Measurements from ENCODE around the gene KSR2.
"Not testable (repeated sequence)": the region's sequence is repeated elsewhere in the genome, so short reads cannot be mapped to it uniquely, and the experiment has no call there.

KSR2 gene

DNA sequence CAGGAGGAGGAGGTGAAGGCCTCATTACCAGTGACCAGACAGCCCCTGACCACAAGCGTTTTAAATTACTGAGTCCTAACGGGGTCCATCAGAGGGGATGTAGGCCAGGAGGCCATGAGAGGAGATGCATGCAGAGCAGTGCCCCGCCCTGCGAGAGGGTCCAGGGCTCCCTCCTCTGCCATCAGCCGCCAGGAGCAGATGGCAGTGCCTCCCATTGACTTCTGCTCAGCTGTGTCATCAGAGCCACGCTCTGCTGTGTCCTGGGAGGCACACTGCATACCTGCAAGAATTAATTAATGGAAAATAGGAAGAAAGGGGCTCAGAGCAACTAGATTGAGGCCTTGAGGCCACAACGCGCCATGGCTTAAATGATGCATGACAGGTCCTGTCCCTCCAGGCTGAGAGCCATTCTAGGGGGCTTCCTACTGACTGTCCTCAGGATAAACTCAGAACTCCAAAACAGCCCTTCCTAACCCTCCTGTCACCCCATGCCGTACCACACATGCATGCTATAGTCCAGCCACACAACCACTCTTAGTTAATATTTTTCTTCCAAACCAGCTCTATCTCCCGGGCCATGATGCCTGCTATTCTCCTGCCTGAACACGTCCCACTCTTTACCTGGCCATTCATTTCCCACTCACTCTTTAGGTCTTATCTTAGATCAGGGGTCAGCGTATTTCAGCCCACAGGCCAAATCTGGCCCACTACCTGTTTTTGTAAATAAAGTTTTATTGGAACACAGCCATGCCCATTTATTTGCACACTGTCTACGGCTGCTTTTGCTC, 235.8 kb downstream of the KSR2 start:
- no peaks in the 10 kb centered on the region for H3K79me1 ChIP-seq (ENCODE audit: low read length)
- no peak overlapping the region for H2BK120ac ChIP-seq (ENCODE audit: insufficient read depth, low read length, poor library complexity)
- H3K4ac ChIP-seq (ENCODE audit: low read depth, low read length) = no peak overlapping the region
- no peak overlapping the region for H2AK5ac ChIP-seq (ENCODE audit: low read length)
- H3K36me3 ChIP-seq (ENCODE audit: control insufficient read depth in 1 of 2, insufficient read depth in 2 of 2, low read length in 2 of 2) = no peaks in the 10 kb centered on the region
- no peak overlapping the region for H2BK5ac ChIP-seq (ENCODE audit: low read depth, low read length, poor library complexity)
- H3K9ac ChIP-seq (ENCODE audit: low read length) = no peak overlapping the region
- no peak overlapping the region for H4K91ac ChIP-seq (ENCODE audit: low read depth, low read length)
- peak overlapping the region; percentile 36 for H3K4me3 ChIP-seq (ENCODE audit: low read depth, low read length)
- no peaks in the 10 kb centered on the region for H3K4me1 ChIP-seq (ENCODE audit: control insufficient read depth in 1 of 2, insufficient read depth in 2 of 2, low read length in 2 of 2)
- no peak overlapping the region for H2BK12ac ChIP-seq (ENCODE audit: low read length)
- no peaks in the 10 kb centered on the region for H3K79me2 ChIP-seq (ENCODE audit: control insufficient read depth, insufficient read depth, low read length, poor library complexity)
- no peak overlapping the region for H4K8ac ChIP-seq (ENCODE audit: low read depth, low read length)
- H3K4me2 ChIP-seq (ENCODE audit: low read length) = no peak overlapping the region
- peaks cover 3% of the 10 kb centered on the region for H3K9me3 ChIP-seq (ENCODE audit: insufficient read depth, low read depth, low read length)
- no peak for DNase-seq
- H3K23ac ChIP-seq (ENCODE audit: low read length) = no peak overlapping the region
- WGBS (ENCODE audit: extremely low coverage, insufficient coverage, insufficient read length) = no CpG with 5 or more reads among the region's 13 CpGs
- H2AFZ ChIP-seq (ENCODE audit: insufficient read depth, low read length, poor library complexity) = no peak overlapping the region
- H4K12ac ChIP-seq (ENCODE audit: low read depth, low read length) = no peak overlapping the region
- H3K27ac ChIP-seq (ENCODE audit: low read depth, low read length) = no peak overlapping the region
- no peak overlapping the region for H3K18ac ChIP-seq (ENCODE audit: low read length)
- no peaks in the 10 kb centered on the region for H3K27me3 ChIP-seq (ENCODE audit: insufficient read depth, low read length)
- H3K14ac ChIP-seq (ENCODE audit: low read length) = no peak overlapping the region

DNA sequence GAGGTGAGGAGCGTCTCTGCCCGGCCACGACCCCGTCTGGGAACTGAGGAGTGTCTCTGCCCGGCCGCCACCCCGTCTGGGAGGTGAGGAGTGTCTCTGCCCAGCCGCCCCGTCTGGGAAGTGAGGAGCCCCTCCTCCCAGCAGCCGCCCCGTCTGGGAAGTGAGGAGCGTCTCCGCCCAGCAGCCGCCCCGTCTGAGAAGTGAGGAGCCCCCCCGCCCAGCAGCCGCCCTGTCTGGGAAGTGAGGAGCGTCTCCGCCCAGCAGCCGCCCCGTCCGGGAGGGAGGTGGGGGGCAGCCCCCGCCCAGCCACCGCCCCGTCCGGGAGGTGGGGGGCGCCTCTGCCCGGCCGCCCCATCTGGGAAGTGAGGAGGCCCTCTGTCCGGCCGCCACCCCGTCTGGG, 237.7 kb downstream of the KSR2 start:
- H3K79me2 ChIP-seq (ENCODE audit: control insufficient read depth, insufficient read depth, low read length, poor library complexity); H2AK5ac ChIP-seq (ENCODE audit: low read length); H3K4me1 ChIP-seq (ENCODE audit: control insufficient read depth in 1 of 2, insufficient read depth in 2 of 2, low read length in 2 of 2); H2BK5ac ChIP-seq (ENCODE audit: low read depth, low read length, poor library complexity); H3K14ac ChIP-seq (ENCODE audit: low read length); H4K91ac ChIP-seq (ENCODE audit: low read depth, low read length); H3K79me1 ChIP-seq (ENCODE audit: low read length); H3K9ac ChIP-seq (ENCODE audit: low read length); H3K4me2 ChIP-seq (ENCODE audit: low read length); H3K4ac ChIP-seq (ENCODE audit: low read depth, low read length); H3K36me3 ChIP-seq (ENCODE audit: control insufficient read depth in 1 of 2, insufficient read depth in 2 of 2, low read length in 2 of 2); H3K18ac ChIP-seq (ENCODE audit: low read length); H3K27ac ChIP-seq (ENCODE audit: low read depth, low read length); H4K8ac ChIP-seq (ENCODE audit: low read depth, low read length); H3K27me3 ChIP-seq (ENCODE audit: insufficient read depth, low read length); H2BK120ac ChIP-seq (ENCODE audit: insufficient read depth, low read length, poor library complexity); H3K23ac ChIP-seq (ENCODE audit: low read length); H3K9me3 ChIP-seq (ENCODE audit: insufficient read depth, low read depth, low read length); H4K12ac ChIP-seq (ENCODE audit: low read depth, low read length); H2AFZ ChIP-seq (ENCODE audit: insufficient read depth, low read length, poor library complexity); H3K4me3 ChIP-seq (ENCODE audit: low read depth, low read length); DNase-seq; H2BK12ac ChIP-seq (ENCODE audit: low read length): not testable (repeated sequence)
- WGBS (ENCODE audit: extremely low coverage, insufficient coverage, insufficient read length) = no CpG with 5 or more reads among the region's 32 CpGs

DNA sequence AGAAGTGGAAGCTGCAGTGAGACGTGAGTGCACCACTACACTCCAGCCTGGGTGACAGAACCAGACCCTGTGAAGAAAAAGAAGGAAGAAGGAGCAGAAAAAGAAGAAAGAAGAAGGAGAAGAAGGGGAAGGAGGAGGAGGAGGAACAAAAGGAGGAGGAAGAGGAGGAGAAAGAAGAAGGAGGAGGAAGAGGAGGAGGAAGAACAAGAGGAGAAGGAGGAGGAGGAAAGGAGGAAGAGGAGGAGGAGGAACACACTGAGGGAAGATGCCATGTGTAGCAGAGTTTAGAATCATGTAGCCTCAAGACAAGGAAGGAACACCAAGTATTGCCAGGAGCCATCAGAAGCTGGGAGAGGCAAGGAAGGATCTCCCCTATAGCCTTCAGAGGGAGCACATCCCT, 241.5 kb downstream of the KSR2 start:
- Histone ChIP-seq H3K4me2 (ENCODE audit: low read length) (no peak overlapping the region), H4K91ac (ENCODE audit: low read depth, low read length) (no peak overlapping the region), H3K79me2 (ENCODE audit: control insufficient read depth, insufficient read depth, low read length, poor library complexity) (no peaks in the 10 kb centered on the region), H4K8ac (ENCODE audit: low read depth, low read length) (no peak overlapping the region), H3K14ac (ENCODE audit: low read length) (no peak overlapping the region), H2AFZ (ENCODE audit: insufficient read depth, low read length, poor library complexity) (no peak overlapping the region), H3K36me3 (ENCODE audit: control insufficient read depth in 1 of 2, insufficient read depth in 2 of 2, low read length in 2 of 2) (no peaks in the 10 kb centered on the region), H2BK120ac (ENCODE audit: insufficient read depth, low read length, poor library complexity) (no peak overlapping the region), H3K27ac (ENCODE audit: low read depth, low read length) (no peak overlapping the region), H3K79me1 (ENCODE audit: low read length) (no peaks in the 10 kb centered on the region), H3K18ac (ENCODE audit: low read length) (no peak overlapping the region), H3K9me3 (ENCODE audit: insufficient read depth, low read depth, low read length) (no peaks in the 10 kb centered on the region), H2BK12ac (ENCODE audit: low read length) (no peak overlapping the region), H4K12ac (ENCODE audit: low read depth, low read length) (no peak overlapping the region), H3K4me3 (ENCODE audit: low read depth, low read length) (no peak overlapping the region), H3K4ac (ENCODE audit: low read depth, low read length) (no peak overlapping the region), H3K4me1 (ENCODE audit: control insufficient read depth in 1 of 2, insufficient read depth in 2 of 2, low read length in 2 of 2) (no peaks in the 10 kb centered on the region), H2AK5ac (ENCODE audit: low read length) (no peak overlapping the region), H3K9ac (ENCODE audit: low read length) (no peak overlapping the region), H3K23ac (ENCODE audit: low read length) (no peak overlapping the region), H2BK5ac (ENCODE audit: low read depth, low read length, poor library complexity) (no peak overlapping the region), H3K27me3 (ENCODE audit: insufficient read depth, low read length) (no peaks in the 10 kb centered on the region)
- DNase-seq = no peak
- WGBS (ENCODE audit: extremely low coverage, insufficient coverage, insufficient read length) = no CpG with 5 or more reads among the region's 1 CpG

DNA sequence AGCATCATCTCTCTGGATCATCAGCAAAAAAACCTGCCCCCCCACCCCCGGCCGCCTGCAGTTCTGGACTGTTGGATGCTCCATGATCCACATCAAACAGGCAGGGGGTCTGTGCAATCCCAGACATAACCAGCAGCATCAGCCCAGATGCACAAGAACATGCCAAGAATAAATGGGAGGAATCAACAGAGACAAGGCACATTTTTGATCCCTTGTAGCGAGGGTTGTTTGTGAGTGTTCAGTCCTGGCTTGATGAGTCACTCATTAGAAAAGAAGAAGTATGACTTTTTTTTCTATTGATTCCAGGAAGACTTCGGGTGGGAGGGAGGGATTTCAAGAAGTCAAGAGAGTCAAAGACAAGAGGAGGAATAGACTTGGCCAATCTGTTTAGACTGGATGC, 244.2 kb downstream of the KSR2 start:
- Histone ChIP-seq H2BK12ac (ENCODE audit: low read length) (no peak overlapping the region), H3K79me2 (ENCODE audit: control insufficient read depth, insufficient read depth, low read length, poor library complexity) (no peaks in the 10 kb centered on the region), H3K27me3 (ENCODE audit: insufficient read depth, low read length) (no peaks in the 10 kb centered on the region), H3K36me3 (ENCODE audit: control insufficient read depth in 1 of 2, insufficient read depth in 2 of 2, low read length in 2 of 2) (no peaks in the 10 kb centered on the region), H3K79me1 (ENCODE audit: low read length) (no peaks in the 10 kb centered on the region), H2AFZ (ENCODE audit: insufficient read depth, low read length, poor library complexity) (no peak overlapping the region), H3K4me2 (ENCODE audit: low read length) (no peak overlapping the region), H4K91ac (ENCODE audit: low read depth, low read length) (no peak overlapping the region), H3K4me1 (ENCODE audit: control insufficient read depth in 1 of 2, insufficient read depth in 2 of 2, low read length in 2 of 2) (no peaks in the 10 kb centered on the region), H3K4ac (ENCODE audit: low read depth, low read length) (no peak overlapping the region), H2BK120ac (ENCODE audit: insufficient read depth, low read length, poor library complexity) (no peak overlapping the region), H2AK5ac (ENCODE audit: low read length) (no peak overlapping the region), H2BK5ac (ENCODE audit: low read depth, low read length, poor library complexity) (no peak overlapping the region), H3K9ac (ENCODE audit: low read length) (no peak overlapping the region), H3K4me3 (ENCODE audit: low read depth, low read length) (no peak overlapping the region), H3K9me3 (ENCODE audit: insufficient read depth, low read depth, low read length) (no peaks in the 10 kb centered on the region), H4K12ac (ENCODE audit: low read depth, low read length) (no peak overlapping the region), H4K8ac (ENCODE audit: low read depth, low read length) (no peak overlapping the region), H3K27ac (ENCODE audit: low read depth, low read length) (no peak overlapping the region), H3K23ac (ENCODE audit: low read length) (no peak overlapping the region), H3K18ac (ENCODE audit: low read length) (no peak overlapping the region), H3K14ac (ENCODE audit: low read length) (no peak overlapping the region)
- DNase-seq = no peak
- no CpG with 5 or more reads among the region's 4 CpGs for WGBS (ENCODE audit: extremely low coverage, insufficient coverage, insufficient read length)
